NCI-H1105 (cell line): Measurements from ENCODE around the gene HS1BP3.

ENCODE experiments used
- DNase-seq: peaks from one replicate; lab custom pipeline; 2025; lab: John Stamatoyannopoulos, UW

The HS1BP3 gene

GRCh38 chr2:20584399-20585358 is 66.2 kb downstream of the HS1BP3 start:
- DNase-seq = no peak

GRCh38 chr2:20584045-20584398 is 66.9 kb downstream of the HS1BP3 start:
- DNase-seq = no peak

- no peak for DNase-seq
Measured at GRCh38 chr2:20583425-20583881, 67.4 kb downstream of the HS1BP3 start.

- DNase-seq = no peak
Measured at GRCh38 chr2:20582600-20583221, 68.2 kb downstream of the HS1BP3 start.

- no peak for DNase-seq
Measured at GRCh38 chr2:20580690-20581437, 70.0 kb downstream of the HS1BP3 start.

- no peak for DNase-seq
Measured at GRCh38 chr2:20579866-20580265, 71.0 kb downstream of the HS1BP3 start.

- no peak for DNase-seq
Measured at GRCh38 chr2:20578895-20579825, 71.7 kb downstream of the HS1BP3 start.

GRCh38 chr2:20578266-20578894 is 72.5 kb downstream of the HS1BP3 start:
- no peak for DNase-seq

- no peak for DNase-seq
Measured at GRCh38 chr2:20577495-20578235, 73.2 kb downstream of the HS1BP3 start.

- no peak for DNase-seq
Measured at GRCh38 chr2:20576598-20577115, 74.2 kb downstream of the HS1BP3 start.

- no peak for DNase-seq
Measured at GRCh38 chr2:20575935-20576597, 74.8 kb downstream of the HS1BP3 start.

- DNase-seq = no peak
Measured at GRCh38 chr2:20575414-20575813, 75.5 kb downstream of the HS1BP3 start.

- no peak for DNase-seq
Measured at GRCh38 chr2:20574930-20575329, 76.0 kb downstream of the HS1BP3 start.

GRCh38 chr2:20574423-20574911 is 76.4 kb downstream of the HS1BP3 start:
- DNase-seq = no peak

- no peak for DNase-seq
Measured at GRCh38 chr2:20573620-20574422, 77.1 kb downstream of the HS1BP3 start.

GRCh38 chr2:20572221-20572620 is 78.7 kb downstream of the HS1BP3 start:
- no peak for DNase-seq

- DNase-seq = no peak
Measured at GRCh38 chr2:20571644-20572215, 79.2 kb downstream of the HS1BP3 start.

- DNase-seq = no peak
Measured at GRCh38 chr2:20571231-20571630, 79.7 kb downstream of the HS1BP3 start.
